Measurements from ENCODE around the gene MAP3K2.

- TF ChIP-seq EZH2 (IDR thresholded peaks at IDR 0.05; ENCODE audit: insufficient read depth, poor library complexity, severe bottlenecking) (no peak), EZH2phosphoT487 (IDR thresholded peaks at IDR 0.05; ENCODE audit: insufficient read depth, low read depth) (no peak)
These were observed 85.6 kb downstream of the MAP3K2 start for GRCh38 chr2:127302168-127302567.

All from GM23248 (cell line).